ENCODE data around the gene LPO.
A peak's percentile ranks its signal among the peaks of the same experiment; 100 is the strongest.

The LPO gene

DNA sequence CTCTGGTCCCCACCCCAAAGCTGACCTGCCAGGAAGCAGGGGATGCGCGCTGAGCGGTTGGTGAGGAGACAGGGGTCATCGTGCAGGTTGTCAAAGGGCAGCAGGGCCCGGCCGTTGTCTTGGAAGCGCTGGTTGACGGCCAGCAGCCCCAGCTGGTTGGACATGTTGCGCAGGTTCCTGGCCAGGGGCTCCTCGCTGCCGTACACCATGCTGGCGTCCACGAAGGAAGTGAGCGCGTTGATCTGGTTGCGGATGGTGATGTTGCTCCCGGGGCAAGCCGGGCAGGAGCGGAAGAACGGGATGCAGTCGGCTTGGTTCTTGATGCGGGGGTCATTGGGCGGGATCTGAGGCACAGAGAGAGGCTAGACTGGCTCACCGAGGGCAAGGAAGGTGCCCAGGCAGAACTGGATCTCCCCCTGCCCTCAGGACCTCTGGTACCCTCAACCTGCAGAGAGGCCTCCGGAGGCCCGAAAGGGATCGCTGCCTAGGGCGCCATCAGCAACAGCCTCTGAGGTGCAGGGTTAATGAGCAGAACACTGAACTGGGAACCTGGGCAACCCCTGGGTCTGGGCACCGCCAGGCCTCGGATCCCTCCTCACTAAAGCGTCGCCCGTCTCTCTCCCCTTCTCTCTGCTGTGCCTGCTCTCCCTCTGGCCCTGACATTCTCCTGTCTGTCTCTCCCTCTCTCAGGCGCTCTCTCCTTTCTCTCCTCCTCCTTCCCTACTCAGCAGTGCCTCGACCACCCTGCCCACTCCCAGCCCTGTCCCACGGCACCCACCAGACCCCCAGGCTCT lies 39.6 kb downstream of the LPO start:
- DNase-seq (ENCODE audit: low spot score in 2 of 2) = no peak
- Mint-ChIP-seq H3K9me3 (no peaks in the 10 kb centered on the region), H3K36me3 (ENCODE audit: insufficient read depth) (no peaks in the 10 kb centered on the region), H3K27me3 (peaks cover 37% of the 10 kb centered on the region), H3K27ac (ENCODE audit: low read depth) (no peak overlapping the region), H3K4me3 (no peak overlapping the region), H3K4me1 (no peaks in the 10 kb centered on the region)
- ATAC-seq (replicated peaks; ENCODE audit: extremely low read depth, poor library complexity, severe bottlenecking) = no peak

DNA sequence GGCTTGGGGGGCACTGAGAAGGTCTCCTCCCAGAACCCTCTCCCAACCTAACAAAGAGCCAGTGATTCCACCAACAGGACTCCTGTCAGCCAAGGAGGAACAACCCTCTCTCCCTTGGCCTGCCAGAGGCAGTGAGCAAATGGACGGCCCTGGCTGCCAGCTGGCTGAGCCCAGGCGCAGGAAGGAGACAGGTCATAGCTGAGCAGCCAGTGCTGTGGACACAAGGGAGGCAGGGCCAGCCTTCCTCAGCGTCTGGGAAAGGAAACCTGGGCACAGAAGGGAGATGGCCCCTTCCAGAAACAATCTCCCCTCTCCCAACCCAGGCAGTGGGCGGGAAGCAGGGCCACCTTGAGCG lies 40.3 kb downstream of the LPO start:
- no peak overlapping the region for H3K4me3 Mint-ChIP-seq
- peaks cover 36% of the 10 kb centered on the region for H3K27me3 Mint-ChIP-seq
- no peak for DNase-seq (ENCODE audit: low spot score in 2 of 2)
- H3K36me3 Mint-ChIP-seq (ENCODE audit: insufficient read depth) = no peaks in the 10 kb centered on the region
- no peaks in the 10 kb centered on the region for H3K9me3 Mint-ChIP-seq
- no peak overlapping the region for H3K27ac Mint-ChIP-seq (ENCODE audit: low read depth)
- no peak for ATAC-seq (replicated peaks; ENCODE audit: extremely low read depth, poor library complexity, severe bottlenecking)
- no peaks in the 10 kb centered on the region for H3K4me1 Mint-ChIP-seq

DNA sequence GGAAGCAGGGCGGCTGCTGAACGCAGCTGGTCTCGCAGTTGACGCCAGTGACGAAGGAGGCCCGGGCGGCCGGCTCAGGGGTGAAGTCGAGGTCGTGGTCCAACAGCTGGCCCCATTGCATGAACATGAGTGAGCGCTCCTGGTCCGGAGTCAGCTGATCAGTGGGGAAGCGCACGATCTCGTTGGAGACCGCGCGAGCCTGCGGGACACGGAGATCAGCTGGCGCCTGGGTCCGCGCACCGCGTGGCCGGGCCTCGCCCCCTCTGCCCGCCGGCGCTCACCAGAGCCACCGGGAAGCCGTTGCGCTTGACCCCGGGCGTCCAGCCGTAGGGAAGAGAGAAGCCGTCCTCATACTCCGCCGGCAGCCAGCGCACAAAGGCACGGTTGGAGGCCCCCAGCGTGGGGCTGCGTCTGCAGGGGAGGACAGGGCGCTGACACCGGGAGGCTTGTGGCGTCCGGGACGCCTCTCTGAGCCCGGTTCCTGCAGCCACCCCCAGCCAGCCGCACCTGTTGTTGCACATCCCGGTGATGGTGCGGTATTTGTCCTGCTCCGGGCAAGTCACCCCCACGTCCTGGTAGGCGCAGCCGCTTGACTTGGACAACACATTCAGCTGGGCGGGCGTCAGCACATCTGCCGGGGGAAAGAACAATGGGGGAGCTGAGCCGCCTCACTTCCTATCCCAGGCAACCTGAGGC lies 40.8 kb downstream of the LPO start:
- no peak overlapping the region for H3K4me3 Mint-ChIP-seq
- H3K27ac Mint-ChIP-seq (ENCODE audit: low read depth) = no peak overlapping the region
- peaks cover 36% of the 10 kb centered on the region for H3K27me3 Mint-ChIP-seq
- H3K9me3 Mint-ChIP-seq = no peaks in the 10 kb centered on the region
- no peaks in the 10 kb centered on the region for H3K4me1 Mint-ChIP-seq
- ATAC-seq (replicated peaks; ENCODE audit: extremely low read depth, poor library complexity, severe bottlenecking) = no peak
- H3K36me3 Mint-ChIP-seq (ENCODE audit: insufficient read depth) = no peaks in the 10 kb centered on the region
- DNase-seq (ENCODE audit: low spot score in 2 of 2) = no peak

DNA sequence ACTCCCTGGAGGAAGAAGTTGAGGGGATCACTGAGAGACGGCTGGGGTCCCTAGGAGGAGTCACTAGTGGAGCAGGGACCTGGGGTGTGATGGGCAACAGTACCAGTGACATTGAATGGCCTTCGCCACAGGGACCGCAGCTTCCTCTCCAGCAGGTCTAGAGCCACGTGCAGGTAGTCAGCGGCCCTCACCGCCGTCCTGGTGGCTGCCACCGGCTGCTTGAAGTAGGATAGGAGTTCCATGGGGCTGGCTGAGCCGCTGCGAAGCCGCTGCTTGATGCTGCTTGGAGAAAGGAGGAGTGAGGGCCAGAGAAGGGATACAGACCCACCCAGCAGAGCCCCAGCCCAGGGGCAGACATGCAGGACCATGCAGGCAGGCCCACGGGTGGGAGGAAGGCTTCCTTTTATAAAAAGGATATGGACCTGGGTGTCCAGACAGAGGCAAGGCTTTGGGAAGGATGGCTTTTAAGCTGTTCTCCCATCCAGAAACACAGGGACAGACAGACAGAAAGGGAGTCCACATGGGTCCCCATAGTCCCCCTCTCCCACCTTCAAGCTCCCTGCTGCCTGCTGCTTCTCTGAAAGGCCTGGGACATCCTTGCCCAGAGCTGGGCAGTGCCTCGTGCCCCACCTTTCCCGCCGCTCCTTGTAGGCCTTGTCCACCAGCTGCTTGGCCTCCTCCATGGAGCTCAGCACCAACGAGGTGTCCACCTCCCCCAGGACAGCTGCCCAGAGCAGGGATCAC lies 41.5 kb downstream of the LPO start:
- ATAC-seq (replicated peaks; ENCODE audit: extremely low read depth, poor library complexity, severe bottlenecking) (no peak), DNase-seq (ENCODE audit: low spot score in 2 of 2) (no peak)
- Mint-ChIP-seq H3K4me1 (no peaks in the 10 kb centered on the region), H3K4me3 (no peak overlapping the region), H3K36me3 (ENCODE audit: insufficient read depth) (no peaks in the 10 kb centered on the region), H3K9me3 (no peaks in the 10 kb centered on the region), H3K27ac (ENCODE audit: low read depth) (no peak overlapping the region), H3K27me3 (peaks cover 32% of the 10 kb centered on the region)

DNA sequence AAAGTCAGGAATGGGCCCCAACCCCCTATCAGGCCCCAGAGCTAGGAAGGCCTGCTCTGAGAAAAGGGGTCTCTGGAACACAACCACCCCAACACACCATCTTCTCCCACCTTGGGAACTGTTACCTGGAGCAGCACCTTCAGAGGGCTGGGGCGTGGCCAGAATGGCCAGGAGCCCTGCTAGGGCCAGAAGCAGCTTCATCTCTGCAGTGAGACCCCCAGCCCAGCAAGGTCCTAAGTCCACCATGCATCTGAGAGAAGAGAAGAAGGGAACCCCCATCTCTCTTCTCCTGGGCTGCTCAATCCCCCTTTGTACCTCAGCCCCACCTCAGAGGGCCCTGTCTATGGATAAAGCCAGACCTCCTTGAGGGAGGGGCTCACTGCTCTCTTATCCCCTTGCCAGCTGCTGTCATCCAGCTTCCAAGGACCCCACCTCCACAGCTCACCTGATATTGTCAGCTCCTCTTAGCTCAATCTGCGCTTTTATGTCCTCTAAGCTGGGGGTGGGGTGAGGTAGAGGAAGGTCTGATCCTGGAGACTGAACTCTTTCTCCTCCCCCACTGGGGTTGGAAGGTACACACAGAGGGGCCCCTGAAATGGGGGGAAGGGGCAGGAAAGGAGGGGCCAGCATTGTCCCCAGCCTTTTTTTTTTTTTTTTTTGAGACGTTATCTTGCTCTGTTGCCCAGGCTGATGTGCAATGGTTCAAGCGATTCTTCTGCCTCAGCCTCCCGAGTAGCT lies 42.3 kb downstream of the LPO start, which contains the start of gene MPO:
Gene MPO, minus strand, starts transcription at position 456 of the 738 bp plus-strand sequence. Its CDS starts 177 bp downstream, at position 279.
- DNase-seq (ENCODE audit: low spot score in 2 of 2) (no peak), ATAC-seq (replicated peaks; ENCODE audit: extremely low read depth, poor library complexity, severe bottlenecking) (no peak)
- H3K27ac Mint-ChIP-seq (ENCODE audit: low read depth) = no peak within 1 kb of the TSS
- H3K27me3 Mint-ChIP-seq = peaks cover 32% of the 10 kb centered on the region
- no peak within 1 kb of the TSS for H3K4me3 Mint-ChIP-seq
- H3K4me1 Mint-ChIP-seq = no peaks in the 10 kb centered on the region
- no peaks in the 10 kb centered on the region for H3K36me3 Mint-ChIP-seq (ENCODE audit: insufficient read depth)
- H3K9me3 Mint-ChIP-seq = no peaks in the 10 kb centered on the region

DNA sequence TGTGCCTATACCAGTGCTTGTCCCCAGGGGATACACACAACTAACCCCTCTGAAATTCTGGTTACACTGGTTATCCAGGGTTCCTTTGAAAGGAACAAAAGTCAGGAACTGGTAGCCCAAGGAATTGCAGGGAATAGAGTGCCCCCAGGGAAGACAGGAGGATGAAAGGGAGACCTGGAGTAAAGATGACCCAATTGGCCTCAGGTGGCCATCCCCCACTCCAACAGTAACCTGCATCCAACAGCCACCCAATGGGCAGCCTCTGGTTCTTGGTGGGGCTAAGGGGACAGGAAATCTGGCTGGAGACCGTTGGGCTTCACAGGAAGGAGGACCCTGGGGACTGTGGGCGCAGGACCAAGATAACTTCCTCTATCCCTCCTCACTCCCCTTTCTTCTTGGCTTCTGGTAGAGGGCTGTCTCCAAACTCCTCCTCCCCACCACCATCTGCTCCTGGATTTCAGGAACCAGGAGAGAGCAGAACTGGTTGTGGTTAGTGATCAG lies 43.2 kb downstream of the LPO start:
- Mint-ChIP-seq H3K27ac (ENCODE audit: low read depth) (no peak overlapping the region), H3K36me3 (ENCODE audit: insufficient read depth) (no peaks in the 10 kb centered on the region)
- ATAC-seq (replicated peaks; ENCODE audit: extremely low read depth, poor library complexity, severe bottlenecking) = no peak

DNA sequence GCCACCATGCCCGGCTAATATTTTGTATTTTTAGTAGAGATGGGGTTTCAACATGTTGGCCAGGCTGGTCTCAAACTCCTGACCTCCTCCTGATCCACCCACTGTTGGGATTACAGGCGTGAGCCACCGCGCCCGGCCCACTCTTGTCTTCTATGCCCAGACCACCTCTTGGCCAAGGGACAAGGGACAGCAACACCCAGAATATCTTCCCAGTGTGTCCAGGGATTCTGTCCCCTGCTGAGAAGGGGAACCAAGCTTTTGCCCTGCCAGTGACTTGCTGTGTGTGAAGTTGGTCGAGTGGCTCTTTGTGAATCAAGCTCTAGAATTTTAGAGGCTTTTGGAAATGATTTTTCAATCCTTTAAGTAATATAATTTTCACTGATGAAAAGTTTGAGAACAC lies 44.1 kb downstream of the LPO start:
- H3K4me1 Mint-ChIP-seq = no peaks in the 10 kb centered on the region
- ATAC-seq (replicated peaks; ENCODE audit: extremely low read depth, poor library complexity, severe bottlenecking) = no peak
- H3K36me3 Mint-ChIP-seq (ENCODE audit: insufficient read depth) = no peaks in the 10 kb centered on the region

More for the DNA sequence above, 43.2 kb downstream of the LPO start:
- no peak overlapping the region for H3K4me3 Mint-ChIP-seq
- H3K27me3 Mint-ChIP-seq = peaks cover 32% of the 10 kb centered on the region
- H3K4me1 Mint-ChIP-seq = no peaks in the 10 kb centered on the region
- no peaks in the 10 kb centered on the region for H3K9me3 Mint-ChIP-seq
- no peak for DNase-seq (ENCODE audit: low spot score in 2 of 2)

DNA sequence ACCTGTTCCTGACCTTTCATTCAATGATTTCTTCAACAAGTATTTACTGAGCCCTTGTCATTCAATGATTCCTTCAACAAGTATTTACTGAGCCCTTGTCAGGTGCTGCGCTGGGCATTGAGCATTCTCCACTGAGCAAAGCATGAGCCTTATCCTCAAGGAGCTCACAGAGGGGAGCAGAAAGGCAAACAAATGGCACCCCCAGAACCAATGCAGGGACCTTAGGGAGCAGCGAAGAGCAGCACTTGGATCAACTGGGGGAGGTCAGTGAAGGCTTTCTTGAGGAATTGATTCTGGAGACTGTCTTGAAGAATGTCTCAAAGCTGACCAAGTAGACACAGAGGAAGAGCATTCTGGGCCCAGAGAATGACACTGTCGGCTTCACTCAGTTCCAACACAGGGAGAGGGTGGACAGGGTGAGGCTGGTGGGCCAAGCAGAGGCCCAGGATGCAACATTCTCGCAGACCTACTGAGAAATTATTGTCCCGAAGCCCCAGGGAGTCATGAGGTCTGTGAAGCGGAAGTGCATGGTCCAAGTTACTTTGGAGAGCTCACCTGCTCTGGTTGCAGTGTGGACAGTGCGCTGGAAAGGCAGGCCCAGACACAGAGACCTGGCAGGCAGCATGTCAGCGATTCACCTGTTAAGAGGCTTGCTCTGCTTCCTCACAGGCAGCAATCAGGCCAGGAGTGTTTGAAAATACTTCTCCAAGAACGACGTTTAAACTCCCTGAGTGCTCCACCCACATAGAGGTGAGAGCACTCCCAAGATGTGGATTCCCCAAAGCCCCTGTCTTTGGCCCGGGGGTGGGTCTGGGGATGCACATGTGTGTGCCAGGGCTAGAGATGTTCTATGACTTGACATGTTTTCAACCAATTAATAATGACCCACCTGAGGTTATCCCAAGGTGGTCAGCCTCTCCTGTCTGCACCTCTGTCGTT lies 45.6 kb downstream of the LPO start:
- no peaks in the 10 kb centered on the region for H3K36me3 Mint-ChIP-seq (ENCODE audit: insufficient read depth)
- H3K27ac Mint-ChIP-seq (ENCODE audit: low read depth) = no peak overlapping the region
- H3K4me3 Mint-ChIP-seq = no peak overlapping the region
- H3K4me1 Mint-ChIP-seq = no peaks in the 10 kb centered on the region
- DNase-seq (ENCODE audit: low spot score in 2 of 2) = no peak
- H3K9me3 Mint-ChIP-seq = no peaks in the 10 kb centered on the region
- no peak for ATAC-seq (replicated peaks; ENCODE audit: extremely low read depth, poor library complexity, severe bottlenecking)
- H3K27me3 Mint-ChIP-seq = peaks cover 39% of the 10 kb centered on the region

More for the DNA sequence above, 44.1 kb downstream of the LPO start:
- no peak overlapping the region for H3K4me3 Mint-ChIP-seq
- H3K9me3 Mint-ChIP-seq = no peaks in the 10 kb centered on the region
- peaks cover 36% of the 10 kb centered on the region for H3K27me3 Mint-ChIP-seq
- H3K27ac Mint-ChIP-seq (ENCODE audit: low read depth) = no peak overlapping the region
- no peak for DNase-seq (ENCODE audit: low spot score in 2 of 2)

DNA sequence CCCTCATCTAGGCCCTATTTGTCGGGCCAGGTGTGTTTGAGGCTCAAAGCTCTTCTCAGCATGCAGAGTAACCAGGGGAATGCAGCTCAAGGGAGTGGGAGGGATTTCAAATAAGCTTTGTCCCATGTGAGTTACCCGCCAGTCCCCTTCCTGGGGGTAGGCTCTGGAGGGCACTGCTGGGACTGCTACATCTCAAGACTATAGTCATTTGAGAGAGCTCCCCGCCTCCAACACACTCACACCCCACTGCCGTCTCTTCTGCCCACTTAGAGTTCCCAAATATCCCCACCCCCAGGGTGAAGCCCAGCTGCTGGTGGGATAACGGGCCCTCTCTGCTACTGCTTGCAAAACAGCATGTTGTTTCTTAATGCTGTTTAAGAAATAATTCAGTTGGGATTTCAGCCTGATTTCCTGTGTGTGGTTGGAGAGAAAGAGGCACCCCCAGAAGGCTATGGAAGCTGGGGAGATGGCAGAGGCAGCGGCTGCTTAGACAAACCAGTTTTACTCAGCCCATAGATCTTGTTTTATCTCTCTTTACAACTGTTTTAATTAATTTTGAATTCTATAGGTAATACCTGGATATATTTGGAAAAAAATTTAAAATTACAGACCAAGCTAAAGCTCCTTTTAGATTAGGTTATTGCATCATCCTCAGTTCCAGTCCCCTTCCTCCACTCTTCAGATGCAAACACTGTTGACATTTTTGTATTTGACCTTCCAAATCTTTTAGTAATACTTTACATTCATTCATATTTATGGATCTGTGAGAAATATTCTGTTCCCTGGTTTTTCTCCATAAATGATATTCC lies 46.4 kb downstream of the LPO start:
- peaks cover 36% of the 10 kb centered on the region for H3K27me3 Mint-ChIP-seq
- no peaks in the 10 kb centered on the region for H3K36me3 Mint-ChIP-seq (ENCODE audit: insufficient read depth)
- no peak for DNase-seq (ENCODE audit: low spot score in 2 of 2)
- no peaks in the 10 kb centered on the region for H3K9me3 Mint-ChIP-seq
- H3K4me3 Mint-ChIP-seq = no peak overlapping the region
- no peak for ATAC-seq (replicated peaks; ENCODE audit: extremely low read depth, poor library complexity, severe bottlenecking)
- peak overlapping the region; percentile 41 for H3K27ac Mint-ChIP-seq (ENCODE audit: low read depth)
- H3K4me1 Mint-ChIP-seq = no peaks in the 10 kb centered on the region

DNA sequence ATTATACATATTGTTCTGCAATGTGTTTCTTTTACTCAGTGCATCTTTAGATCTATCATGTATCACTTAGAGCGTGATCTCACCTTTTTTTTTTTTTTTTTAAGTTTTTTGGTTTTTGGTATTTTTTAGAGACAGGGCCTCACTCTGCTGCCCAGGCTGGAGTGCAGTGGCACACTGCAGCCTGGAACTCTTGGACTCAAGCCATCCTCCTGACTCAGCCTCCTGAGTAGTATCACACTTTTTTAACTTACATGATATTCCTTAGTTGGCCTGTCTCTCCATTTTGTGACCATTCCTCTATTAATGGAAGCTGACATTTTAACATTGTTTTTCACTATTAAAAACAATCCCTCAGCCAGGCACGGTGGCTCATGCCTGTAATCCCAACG lies 47.0 kb downstream of the LPO start:
- H3K4me1 Mint-ChIP-seq = no peaks in the 10 kb centered on the region
- no peaks in the 10 kb centered on the region for H3K9me3 Mint-ChIP-seq
- peaks cover 36% of the 10 kb centered on the region for H3K27me3 Mint-ChIP-seq
- H3K4me3 Mint-ChIP-seq = no peak overlapping the region
- DNase-seq (ENCODE audit: low spot score in 2 of 2) = no peak
- H3K36me3 Mint-ChIP-seq (ENCODE audit: insufficient read depth) = no peaks in the 10 kb centered on the region
- H3K27ac Mint-ChIP-seq (ENCODE audit: low read depth) = peak overlapping the region; percentile 41
- ATAC-seq (replicated peaks; ENCODE audit: extremely low read depth, poor library complexity, severe bottlenecking) = no peak

DNA sequence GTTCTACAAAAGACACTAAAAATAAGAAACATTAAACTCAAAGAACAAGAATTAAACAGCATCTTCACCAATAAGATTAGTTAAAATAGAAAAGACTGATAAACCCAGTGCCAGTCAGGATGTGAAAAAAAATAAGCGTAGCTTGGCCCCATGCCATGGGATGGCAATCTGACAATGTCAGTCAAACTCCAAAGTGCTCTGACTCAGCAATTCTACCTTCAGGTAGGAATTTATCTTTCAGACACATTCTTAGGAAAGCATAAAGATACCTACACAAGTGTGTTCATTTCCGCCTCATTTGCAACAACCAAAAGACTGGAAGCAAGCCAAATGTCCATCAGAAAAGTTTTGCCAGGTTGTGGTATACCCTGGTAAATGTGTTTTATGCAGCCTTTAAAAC lies 51.5 kb downstream of the LPO start:
- no peak for DNase-seq (ENCODE audit: low spot score in 2 of 2)
- no peak overlapping the region for H3K27ac Mint-ChIP-seq (ENCODE audit: low read depth)
- no peak for ATAC-seq (replicated peaks; ENCODE audit: extremely low read depth, poor library complexity, severe bottlenecking)
- H3K4me3 Mint-ChIP-seq = no peak overlapping the region
- H3K27me3 Mint-ChIP-seq = peaks cover 45% of the 10 kb centered on the region
- no peaks in the 10 kb centered on the region for H3K4me1 Mint-ChIP-seq
- H3K9me3 Mint-ChIP-seq = no peaks in the 10 kb centered on the region
- peaks cover 1% of the 10 kb centered on the region for H3K36me3 Mint-ChIP-seq (ENCODE audit: insufficient read depth)
